OCI-LY3 (cell line): ENCODE data around the gene RNF6.

ENCODE experiments used
- EZH2phosphoT487 ChIP-seq: fragments of 200-600 bp; shearing (Covaris generic); IDR thresholded peaks from 2 replicates; pipeline ENCODE4 v1.6.1; 2018; ENCODE audit warnings: antibody characterized with exemption, mixed run types, low read depth
- TF ChIP-seq, protein P1 (sequence below): fragments of 200-600, 300-600 bp; sonication (generic); IDR thresholded peaks from 2 replicates; pipeline ENCODE4 v1.5.1; 2014; ENCODE audit warnings: antibody characterized with exemption, low read length, low read depth

DNA sequence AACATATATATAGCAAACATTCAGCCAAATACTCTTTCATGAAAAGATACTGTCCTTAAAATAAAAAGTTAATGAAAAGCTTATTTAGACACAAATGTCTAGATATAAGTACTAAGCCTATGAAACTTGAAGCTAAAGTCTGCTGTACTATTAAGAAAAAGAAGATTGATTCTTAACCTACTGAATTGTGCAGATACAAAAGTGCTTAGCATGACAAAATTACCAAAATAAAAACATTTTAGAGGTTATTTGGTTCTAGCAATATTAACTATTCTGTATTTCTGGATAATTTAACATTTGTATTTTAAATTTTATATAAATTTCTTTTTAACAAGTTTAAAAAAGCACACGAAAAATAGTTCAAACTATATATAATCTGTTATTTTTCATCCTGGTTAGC, 8.8 kb downstream of the RNF6 start:
- TF ChIP-seq, protein P1, sequence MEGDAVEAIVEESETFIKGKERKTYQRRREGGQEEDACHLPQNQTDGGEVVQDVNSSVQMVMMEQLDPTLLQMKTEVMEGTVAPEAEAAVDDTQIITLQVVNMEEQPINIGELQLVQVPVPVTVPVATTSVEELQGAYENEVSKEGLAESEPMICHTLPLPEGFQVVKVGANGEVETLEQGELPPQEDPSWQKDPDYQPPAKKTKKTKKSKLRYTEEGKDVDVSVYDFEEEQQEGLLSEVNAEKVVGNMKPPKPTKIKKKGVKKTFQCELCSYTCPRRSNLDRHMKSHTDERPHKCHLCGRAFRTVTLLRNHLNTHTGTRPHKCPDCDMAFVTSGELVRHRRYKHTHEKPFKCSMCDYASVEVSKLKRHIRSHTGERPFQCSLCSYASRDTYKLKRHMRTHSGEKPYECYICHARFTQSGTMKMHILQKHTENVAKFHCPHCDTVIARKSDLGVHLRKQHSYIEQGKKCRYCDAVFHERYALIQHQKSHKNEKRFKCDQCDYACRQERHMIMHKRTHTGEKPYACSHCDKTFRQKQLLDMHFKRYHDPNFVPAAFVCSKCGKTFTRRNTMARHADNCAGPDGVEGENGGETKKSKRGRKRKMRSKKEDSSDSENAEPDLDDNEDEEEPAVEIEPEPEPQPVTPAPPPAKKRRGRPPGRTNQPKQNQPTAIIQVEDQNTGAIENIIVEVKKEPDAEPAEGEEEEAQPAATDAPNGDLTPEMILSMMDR = no peak
- no peak for TF ChIP-seq EZH2phosphoT487
